ENCODE data around the gene C16orf78.

C16orf78 gene

GRCh38 chr16:49440156-49441065, 66.8 kb downstream of the C16orf78 start:
- FAIRE-seq (no peak), DNase-seq (ENCODE audit: insufficient read length, low spot score) (no peak)

DNA sequence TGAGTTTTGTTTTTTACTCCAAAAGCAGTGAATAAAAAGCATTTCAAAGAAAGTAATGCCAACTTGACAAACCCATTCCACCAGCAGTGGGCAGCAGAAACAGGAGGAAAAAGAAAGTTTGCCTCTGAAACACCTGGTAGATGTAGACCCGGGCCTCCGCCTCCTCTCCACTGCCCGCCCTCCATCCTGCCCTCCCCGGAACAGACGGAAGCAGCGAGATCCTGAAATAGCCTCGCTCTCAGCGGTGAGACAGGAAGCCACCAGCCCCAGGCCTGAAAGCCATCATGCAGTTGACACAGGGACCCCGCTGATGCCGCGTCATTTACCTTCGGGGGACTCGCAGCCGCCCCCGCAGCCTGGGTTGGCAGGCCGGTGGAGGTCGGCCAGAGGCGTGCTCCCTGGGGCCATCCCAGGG, 67.8 kb downstream of the C16orf78 start:
- DNase-seq (ENCODE audit: insufficient read length, low spot score) (no peak), FAIRE-seq (no peak)
- no peak for TF ChIP-seq POLR2A (IDR thresholded peaks at IDR 0.05; ENCODE audit: low read depth, low read length)

More at GRCh38 chr16:49440156-49441065, 66.8 kb downstream of the C16orf78 start:
- no peak for TF ChIP-seq POLR2A (IDR thresholded peaks at IDR 0.05; ENCODE audit: low read depth, low read length)

DNA sequence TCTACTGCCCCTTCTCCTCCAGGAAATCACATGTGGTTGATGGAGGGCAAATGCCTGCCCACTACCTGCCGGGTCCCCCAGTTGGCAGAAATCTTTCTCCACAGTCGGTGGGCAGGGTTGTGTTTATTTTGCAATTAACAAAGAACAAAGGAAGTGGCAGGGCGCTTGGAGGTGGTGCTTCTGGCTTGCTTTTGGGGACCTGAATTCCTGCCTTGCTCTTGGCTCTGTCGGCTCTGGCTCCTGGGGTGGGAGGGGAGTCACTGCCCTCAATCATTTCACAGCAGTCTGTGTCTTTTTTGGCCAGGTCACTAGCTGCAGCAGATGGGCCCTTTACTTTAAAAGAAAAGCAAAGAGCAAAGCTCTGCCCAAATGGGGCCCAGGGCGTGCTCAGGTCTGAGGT, 69.2 kb downstream of the C16orf78 start:
- FAIRE-seq (no peak), DNase-seq (ENCODE audit: insufficient read length, low spot score) (no peak)
- no peak for TF ChIP-seq POLR2A (IDR thresholded peaks at IDR 0.05; ENCODE audit: low read depth, low read length)

DNA sequence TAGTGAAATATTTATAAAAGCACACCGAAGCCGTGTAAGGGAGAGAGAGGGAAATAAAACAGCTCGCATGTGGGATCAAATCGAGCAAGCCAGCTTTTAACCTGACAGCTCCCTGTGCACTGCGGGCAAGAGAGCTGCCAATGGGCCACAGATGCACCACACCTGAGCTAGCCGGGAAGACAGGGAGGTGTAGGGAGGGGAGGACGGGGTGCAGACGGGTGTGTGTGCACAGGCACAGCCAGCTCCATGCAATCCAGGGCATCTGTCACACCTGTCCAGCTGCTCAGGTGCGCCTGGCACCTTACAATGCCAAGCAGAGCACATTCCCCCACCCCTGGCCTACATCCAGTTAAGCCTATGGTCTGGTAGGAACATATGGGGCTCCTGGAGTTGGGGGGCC, 70.0 kb downstream of the C16orf78 start:
- no peak for TF ChIP-seq POLR2A (IDR thresholded peaks at IDR 0.05; ENCODE audit: low read depth, low read length)
- FAIRE-seq (no peak), DNase-seq (ENCODE audit: insufficient read length, low spot score) (no peak)

- DNase-seq (ENCODE audit: insufficient read length, low spot score), result no peak
- FAIRE-seq, result no peak
- TF ChIP-seq POLR2A (IDR thresholded peaks at IDR 0.05; ENCODE audit: low read depth, low read length), result no peak
Observed at GRCh38 chr16:49446805-49447204, 73.2 kb downstream of the C16orf78 start.
